HG03521 (cell line): ENCODE measurements around the gene FREM1.

ENCODE experiments used
- ATAC-seq: cut with Tn5 transposase; IDR thresholded peaks from one replicate; pipeline ENCODE4 v1.9.1; 2021; ENCODE audit warnings: mild to moderate bottlenecking, moderate library complexity; ENCODE audit not compliant: unreplicated experiment

The FREM1 gene

GRCh38 chr9:14706530-14707140 lies 203.6 kb downstream of the FREM1 start:
- ATAC-seq: no peak

- ATAC-seq: no peak
Observed at GRCh38 chr9:14705079-14705478, 205.1 kb downstream of the FREM1 start.

- no peak for ATAC-seq
Observed at GRCh38 chr9:14704281-14704680, 205.9 kb downstream of the FREM1 start.

- ATAC-seq: no peak
Observed at GRCh38 chr9:14702200-14702720, 208.0 kb downstream of the FREM1 start.

GRCh38 chr9:14693251-14693861 lies 216.9 kb downstream of the FREM1 start, which contains the start of gene ZDHHC21:
Gene ZDHHC21 (minus strand): TSS chr9:14693432. CDS start chr9:14674340, 19,092 bp downstream.
- ATAC-seq: peak; percentile 79

- ATAC-seq: peak; percentile 34
Observed at GRCh38 chr9:14692470-14693250, 217.6 kb downstream of the FREM1 start.

GRCh38 chr9:14690948-14691730 lies 219.1 kb downstream of the FREM1 start:
- ATAC-seq: no peak

- no peak for ATAC-seq
Observed at GRCh38 chr9:14687042-14687719, 223.0 kb downstream of the FREM1 start.

- ATAC-seq: no peak
Observed at GRCh38 chr9:14686168-14686567, 224.1 kb downstream of the FREM1 start.
